HG02798 (cell line): ENCODE data around the gene ARHGAP26.
A peak's percentile ranks its signal among the peaks of the same experiment; 100 is the strongest.

Source experiments
- ATAC-seq: cut with Tn5 transposase; IDR thresholded peaks from one replicate; pipeline ENCODE4 v1.9.1; 2021; ENCODE audit warnings: mild to moderate bottlenecking; ENCODE audit not compliant: unreplicated experiment, poor library complexity

Gene ARHGAP26

GRCh38 chr5:143262393-143263174, 492.4 kb downstream of the ARHGAP26 start:
- ATAC-seq, result peak; percentile 69

DNA sequence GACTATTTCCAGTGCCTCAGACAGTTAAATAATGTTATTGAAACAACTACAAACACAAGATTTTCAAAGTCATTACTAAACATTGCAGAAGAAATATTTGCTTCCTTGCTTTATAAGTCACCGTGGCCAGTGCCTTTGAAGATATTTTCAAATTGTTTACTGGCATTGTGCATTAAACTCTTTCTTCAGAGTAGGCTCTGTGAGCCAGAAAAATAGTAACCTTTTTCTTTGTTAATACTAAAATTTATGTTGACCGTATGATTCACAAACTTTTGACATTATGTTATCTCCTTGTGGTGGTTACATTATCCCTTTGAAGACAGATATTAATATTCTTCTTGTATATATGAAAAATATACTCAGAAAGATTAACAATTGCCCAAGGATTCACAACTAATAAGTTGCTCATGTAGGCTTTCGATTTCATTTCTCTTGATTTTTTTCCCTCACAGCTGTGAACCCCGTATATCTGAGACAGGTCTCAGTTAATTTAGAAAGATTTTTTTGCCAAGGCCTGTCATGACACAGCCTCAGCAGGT, 493.2 kb downstream of the ARHGAP26 start:
- ATAC-seq, result no peak

DNA sequence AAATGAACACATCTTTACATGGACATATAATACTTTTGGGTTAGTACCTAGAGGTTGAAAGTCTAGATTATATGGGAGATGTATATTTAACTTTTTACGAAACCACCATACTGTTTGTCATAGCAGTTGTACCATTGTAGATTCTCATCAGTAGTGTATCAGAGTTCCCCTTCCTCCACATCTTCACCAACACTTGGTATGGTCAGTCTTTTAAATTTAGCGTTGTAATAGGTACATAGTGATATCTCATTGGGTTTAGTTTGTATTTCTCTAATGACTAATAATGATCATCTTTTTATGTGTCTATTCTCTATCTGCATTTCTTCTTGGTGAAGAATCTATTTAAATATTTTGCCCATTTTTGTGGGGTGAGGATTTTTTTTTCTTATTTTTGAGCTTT, 495.8 kb downstream of the ARHGAP26 start:
- no peak for ATAC-seq

DNA sequence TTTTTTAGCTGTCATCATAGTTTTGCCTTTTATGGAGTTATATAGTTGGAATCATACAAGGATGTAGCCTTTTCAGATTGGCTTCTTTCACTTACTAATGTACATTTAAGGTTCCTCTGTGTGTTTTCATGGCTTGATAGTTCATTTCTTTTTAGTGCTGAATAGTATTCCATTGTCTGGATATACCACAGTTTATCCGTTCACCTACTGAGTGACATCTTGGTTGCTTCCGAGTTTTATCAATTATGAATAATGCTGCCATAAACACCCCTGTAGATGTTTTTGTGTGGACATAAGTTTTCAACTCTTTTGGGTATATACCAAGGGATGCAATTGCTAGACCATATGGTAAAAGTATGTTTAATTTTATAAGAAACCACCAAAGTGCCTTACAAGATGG, 497.0 kb downstream of the ARHGAP26 start:
- ATAC-seq, result no peak

DNA sequence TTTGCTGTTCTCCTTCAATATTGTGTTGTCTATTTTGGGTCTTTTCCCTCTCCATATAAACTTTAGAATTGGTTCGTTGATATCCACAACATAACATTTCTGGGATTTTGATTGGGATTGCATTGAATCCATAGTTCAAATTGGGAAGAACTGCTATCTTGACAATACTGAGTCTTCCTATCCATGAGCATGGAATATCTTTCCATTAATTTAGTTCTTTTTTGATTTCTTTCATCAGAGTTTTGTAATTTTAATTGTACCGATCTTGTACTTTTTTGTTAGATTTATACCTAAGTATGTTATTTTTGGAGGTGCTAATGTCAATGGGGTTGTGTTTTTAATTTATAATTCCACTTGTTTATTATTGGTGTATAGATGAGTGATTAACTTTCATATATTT, 498.2 kb downstream of the ARHGAP26 start:
- ATAC-seq, result no peak

DNA sequence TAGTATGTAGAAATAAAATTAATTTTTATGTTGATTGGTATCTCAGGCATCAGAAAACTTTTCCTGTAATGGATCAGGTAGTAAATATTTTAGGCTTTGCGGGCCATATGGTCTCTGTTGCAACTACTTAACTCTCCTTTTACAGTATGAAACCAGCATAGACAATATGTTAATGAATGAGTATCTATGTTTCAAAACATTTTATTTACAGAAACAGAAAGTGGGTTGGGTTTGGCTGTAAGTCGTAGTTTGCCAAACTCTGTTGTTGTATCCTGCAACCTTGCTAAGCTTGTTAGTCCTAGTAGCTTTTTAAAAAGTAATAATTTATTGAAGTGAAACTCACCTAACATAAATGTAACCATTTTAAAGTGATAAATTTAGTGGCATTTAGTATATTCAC, 501.3 kb downstream of the ARHGAP26 start:
- no peak for ATAC-seq

GRCh38 chr5:143274952-143275351, 504.8 kb downstream of the ARHGAP26 start:
- ATAC-seq, result no peak

- no peak for ATAC-seq
Observed at GRCh38 chr5:143275512-143276363, 505.6 kb downstream of the ARHGAP26 start.

GRCh38 chr5:143277536-143277935, 507.4 kb downstream of the ARHGAP26 start:
- no peak for ATAC-seq
